ENCODE data around the gene ZBTB47. TPM values are rescaled to one million over a fixed set of nuclear protein-coding genes. Genes with fewer than 3 reads are reported as not detected.

ZBTB47 gene
- total and polyA plus RNA-seq, 2 experiments from 2014 or later: 0.48 to 2.8 TPM

DNA sequence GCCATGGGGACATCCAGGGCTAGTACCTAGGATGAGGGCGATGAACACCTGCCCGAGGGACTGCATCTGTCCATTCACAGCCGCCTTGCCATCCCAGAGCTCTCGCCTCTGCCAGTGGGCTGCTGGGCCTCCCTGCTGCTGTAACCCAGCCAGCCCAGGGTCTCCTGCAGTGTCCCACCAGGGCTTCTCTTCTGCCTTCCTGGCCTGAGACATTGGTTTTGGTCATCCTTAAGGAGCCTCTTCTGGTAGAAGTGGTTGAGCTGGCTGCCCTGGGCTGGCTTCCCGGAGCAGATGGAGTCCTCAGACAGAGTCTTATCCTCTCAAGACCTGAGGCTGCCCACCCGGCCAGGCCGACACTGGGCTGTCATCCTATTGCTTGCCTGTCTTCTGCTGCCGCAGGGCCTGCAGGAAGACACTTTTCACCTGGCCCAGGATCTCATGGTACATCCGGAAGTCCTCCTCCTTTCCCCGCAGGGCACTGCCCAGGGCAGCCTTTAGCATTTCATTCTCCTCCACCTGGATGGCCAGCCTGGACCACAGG, 55.2 kb downstream of the ZBTB47 start:
- DNase-seq (ENCODE audit: low spot score) (no peak), ATAC-seq (no peak)
- Histone ChIP-seq H3K4me3 (no peak overlapping the region), H3K27ac (ENCODE audit: low read depth) (no peak overlapping the region), H2AFZ (no peak overlapping the region), H3F3A (replicated peaks; ENCODE audit: low read depth) (no peaks in the 10 kb centered on the region), H3K36me3 (ENCODE audit: insufficient read depth) (no peaks in the 10 kb centered on the region), H4K20me1 (replicated peaks; ENCODE audit: insufficient read depth) (no peaks in the 10 kb centered on the region), H3K9me2 (ENCODE audit: insufficient read depth) (no peaks in the 10 kb centered on the region), H3K27me3 (ENCODE audit: insufficient read depth) (no peaks in the 10 kb centered on the region), H3K4me2 (no peak overlapping the region), H3K79me2 (replicated peaks; ENCODE audit: insufficient read depth) (no peaks in the 10 kb centered on the region), H3K4me1 (ENCODE audit: insufficient read depth) (no peaks in the 10 kb centered on the region)
- H3K27ac Mint-ChIP-seq: no peak overlapping the region
- no peaks in the 10 kb centered on the region for H3K36me3 Mint-ChIP-seq (ENCODE audit: low read depth)
- no peak overlapping the region for H3K4me3 Mint-ChIP-seq
- H3K27me3 Mint-ChIP-seq (ENCODE audit: insufficient read depth, low read depth, poor library complexity): peaks cover 3% of the 10 kb centered on the region
- no peaks in the 10 kb centered on the region; the same call in 2 of the 3 replicates for H3K4me1 Mint-ChIP-seq
- no peak for TF ChIP-seq STAT1 (IDR thresholded peaks at IDR 0.05; ENCODE audit: unreplicated experiment)
- no peak for TF ChIP-seq POLR2AphosphoS5 (IDR thresholded peaks at IDR 0.05; ENCODE audit: low read depth)
- TF ChIP-seq ZNF331 (CRISPR knock-in tag; IDR thresholded peaks at IDR 0.05; ENCODE audit: low read depth): no peak
- TF ChIP-seq, protein P1, sequence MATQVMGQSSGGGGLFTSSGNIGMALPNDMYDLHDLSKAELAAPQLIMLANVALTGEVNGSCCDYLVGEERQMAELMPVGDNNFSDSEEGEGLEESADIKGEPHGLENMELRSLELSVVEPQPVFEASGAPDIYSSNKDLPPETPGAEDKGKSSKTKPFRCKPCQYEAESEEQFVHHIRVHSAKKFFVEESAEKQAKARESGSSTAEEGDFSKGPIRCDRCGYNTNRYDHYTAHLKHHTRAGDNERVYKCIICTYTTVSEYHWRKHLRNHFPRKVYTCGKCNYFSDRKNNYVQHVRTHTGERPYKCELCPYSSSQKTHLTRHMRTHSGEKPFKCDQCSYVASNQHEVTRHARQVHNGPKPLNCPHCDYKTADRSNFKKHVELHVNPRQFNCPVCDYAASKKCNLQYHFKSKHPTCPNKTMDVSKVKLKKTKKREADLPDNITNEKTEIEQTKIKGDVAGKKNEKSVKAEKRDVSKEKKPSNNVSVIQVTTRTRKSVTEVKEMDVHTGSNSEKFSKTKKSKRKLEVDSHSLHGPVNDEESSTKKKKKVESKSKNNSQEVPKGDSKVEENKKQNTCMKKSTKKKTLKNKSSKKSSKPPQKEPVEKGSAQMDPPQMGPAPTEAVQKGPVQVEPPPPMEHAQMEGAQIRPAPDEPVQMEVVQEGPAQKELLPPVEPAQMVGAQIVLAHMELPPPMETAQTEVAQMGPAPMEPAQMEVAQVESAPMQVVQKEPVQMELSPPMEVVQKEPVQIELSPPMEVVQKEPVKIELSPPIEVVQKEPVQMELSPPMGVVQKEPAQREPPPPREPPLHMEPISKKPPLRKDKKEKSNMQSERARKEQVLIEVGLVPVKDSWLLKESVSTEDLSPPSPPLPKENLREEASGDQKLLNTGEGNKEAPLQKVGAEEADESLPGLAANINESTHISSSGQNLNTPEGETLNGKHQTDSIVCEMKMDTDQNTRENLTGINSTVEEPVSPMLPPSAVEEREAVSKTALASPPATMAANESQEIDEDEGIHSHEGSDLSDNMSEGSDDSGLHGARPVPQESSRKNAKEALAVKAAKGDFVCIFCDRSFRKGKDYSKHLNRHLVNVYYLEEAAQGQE (IDR thresholded peaks at IDR 0.05; ENCODE audit: unreplicated experiment): no peak
- TF ChIP-seq, protein P2, sequence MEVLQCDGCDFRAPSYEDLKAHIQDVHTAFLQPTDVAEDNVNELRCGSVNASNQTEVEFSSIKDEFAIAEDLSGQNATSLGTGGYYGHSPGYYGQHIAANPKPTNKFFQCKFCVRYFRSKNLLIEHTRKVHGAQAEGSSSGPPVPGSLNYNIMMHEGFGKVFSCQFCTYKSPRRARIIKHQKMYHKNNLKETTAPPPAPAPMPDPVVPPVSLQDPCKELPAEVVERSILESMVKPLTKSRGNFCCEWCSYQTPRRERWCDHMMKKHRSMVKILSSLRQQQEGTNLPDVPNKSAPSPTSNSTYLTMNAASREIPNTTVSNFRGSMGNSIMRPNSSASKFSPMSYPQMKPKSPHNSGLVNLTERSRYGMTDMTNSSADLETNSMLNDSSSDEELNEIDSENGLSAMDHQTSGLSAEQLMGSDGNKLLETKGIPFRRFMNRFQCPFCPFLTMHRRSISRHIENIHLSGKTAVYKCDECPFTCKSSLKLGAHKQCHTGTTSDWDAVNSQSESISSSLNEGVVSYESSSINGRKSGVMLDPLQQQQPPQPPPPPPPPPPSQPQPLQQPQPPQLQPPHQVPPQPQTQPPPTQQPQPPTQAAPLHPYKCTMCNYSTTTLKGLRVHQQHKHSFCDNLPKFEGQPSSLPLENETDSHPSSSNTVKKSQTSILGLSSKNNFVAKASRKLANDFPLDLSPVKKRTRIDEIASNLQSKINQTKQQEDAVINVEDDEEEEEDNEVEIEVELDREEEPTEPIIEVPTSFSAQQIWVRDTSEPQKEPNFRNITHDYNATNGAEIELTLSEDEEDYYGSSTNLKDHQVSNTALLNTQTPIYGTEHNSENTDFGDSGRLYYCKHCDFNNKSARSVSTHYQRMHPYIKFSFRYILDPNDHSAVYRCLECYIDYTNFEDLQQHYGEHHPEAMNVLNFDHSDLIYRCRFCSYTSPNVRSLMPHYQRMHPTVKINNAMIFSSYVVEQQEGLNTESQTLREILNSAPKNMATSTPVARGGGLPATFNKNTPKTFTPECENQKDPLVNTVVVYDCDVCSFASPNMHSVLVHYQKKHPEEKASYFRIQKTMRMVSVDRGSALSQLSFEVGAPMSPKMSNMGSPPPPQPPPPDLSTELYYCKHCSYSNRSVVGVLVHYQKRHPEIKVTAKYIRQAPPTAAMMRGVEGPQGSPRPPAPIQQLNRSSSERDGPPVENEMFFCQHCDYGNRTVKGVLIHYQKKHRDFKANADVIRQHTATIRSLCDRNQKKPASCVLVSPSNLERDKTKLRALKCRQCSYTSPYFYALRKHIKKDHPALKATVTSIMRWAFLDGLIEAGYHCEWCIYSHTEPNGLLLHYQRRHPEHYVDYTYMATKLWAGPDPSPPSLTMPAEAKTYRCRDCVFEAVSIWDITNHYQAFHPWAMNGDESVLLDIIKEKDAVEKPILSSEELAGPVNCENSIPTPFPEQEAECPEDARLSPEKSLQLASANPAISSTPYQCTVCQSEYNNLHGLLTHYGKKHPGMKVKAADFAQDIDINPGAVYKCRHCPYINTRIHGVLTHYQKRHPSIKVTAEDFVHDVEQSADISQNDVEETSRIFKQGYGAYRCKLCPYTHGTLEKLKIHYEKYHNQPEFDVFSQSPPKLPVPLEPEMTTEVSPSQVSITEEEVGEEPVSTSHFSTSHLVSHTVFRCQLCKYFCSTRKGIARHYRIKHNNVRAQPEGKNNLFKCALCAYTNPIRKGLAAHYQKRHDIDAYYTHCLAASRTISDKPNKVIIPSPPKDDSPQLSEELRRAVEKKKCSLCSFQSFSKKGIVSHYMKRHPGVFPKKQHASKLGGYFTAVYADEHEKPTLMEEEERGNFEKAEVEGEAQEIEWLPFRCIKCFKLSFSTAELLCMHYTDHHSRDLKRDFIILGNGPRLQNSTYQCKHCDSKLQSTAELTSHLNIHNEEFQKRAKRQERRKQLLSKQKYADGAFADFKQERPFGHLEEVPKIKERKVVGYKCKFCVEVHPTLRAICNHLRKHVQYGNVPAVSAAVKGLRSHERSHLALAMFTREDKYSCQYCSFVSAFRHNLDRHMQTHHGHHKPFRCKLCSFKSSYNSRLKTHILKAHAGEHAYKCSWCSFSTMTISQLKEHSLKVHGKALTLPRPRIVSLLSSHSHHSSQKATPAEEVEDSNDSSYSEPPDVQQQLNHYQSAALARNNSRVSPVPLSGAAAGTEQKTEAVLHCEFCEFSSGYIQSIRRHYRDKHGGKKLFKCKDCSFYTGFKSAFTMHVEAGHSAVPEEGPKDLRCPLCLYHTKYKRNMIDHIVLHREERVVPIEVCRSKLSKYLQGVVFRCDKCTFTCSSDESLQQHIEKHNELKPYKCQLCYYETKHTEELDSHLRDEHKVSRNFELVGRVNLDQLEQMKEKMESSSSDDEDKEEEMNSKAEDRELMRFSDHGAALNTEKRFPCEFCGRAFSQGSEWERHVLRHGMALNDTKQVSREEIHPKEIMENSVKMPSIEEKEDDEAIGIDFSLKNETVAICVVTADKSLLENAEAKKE (CRISPR knock-in tag; IDR thresholded peaks at IDR 0.05): no peak
- no peak for TF ChIP-seq EZH2 (IDR thresholded peaks at IDR 0.05; ENCODE audit: low read depth, unreplicated experiment)
- H3K9me3 Mint-ChIP-seq: no peaks in the 10 kb centered on the region
